Activated CD8-positive, alpha-beta memory T cell treated with anti-CD3 and anti-CD28 coated beads, Interleukin-2, amount 50 U/mL, for 1 hour (primary cell): ENCODE data around the gene AFF1.

ENCODE experiments used
- DNase-seq: peaks from one replicate; pipeline ENCODE4 v3.0.0-alpha.2; 2020; ENCODE audit errors: extremely low read depth

The AFF1 gene

GRCh38 chr4:86921608-86922252, 13.1 kb upstream of the AFF1 start:
- DNase-seq, result no peak

GRCh38 chr4:86924811-86925210, 10.0 kb upstream of the AFF1 start:
- no peak for DNase-seq

- no peak for DNase-seq
Measured at GRCh38 chr4:86926435-86927086, 8.2 kb upstream of the AFF1 start.

DNA sequence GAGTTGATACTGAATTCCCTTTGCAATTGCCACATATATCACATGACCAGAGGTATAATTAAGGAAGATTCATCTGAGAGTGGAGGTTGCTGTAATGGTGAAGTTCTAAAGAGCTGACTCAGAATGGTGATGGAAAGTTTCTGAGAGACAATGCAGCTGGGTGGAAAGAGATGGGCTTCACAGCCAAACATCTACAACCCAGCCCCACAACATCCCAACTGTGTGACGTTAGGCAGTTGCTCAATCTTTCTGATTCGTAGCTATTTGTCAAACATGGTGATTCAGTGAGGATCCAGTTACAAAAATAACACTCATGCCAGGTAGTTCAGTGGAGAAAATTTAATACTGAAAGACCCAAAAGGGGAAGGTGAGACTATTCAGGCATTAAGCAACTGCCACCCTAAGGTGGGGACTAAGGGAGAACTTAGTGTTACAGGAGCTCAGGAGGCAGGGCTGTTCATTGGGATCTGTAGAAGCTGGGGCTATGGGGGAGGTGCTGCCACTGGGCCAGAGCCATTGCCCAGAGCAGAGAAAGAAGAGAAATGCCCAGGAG, 6.9 kb upstream of the AFF1 start:
- DNase-seq, result no peak

GRCh38 chr4:86928400-86929255, 6.2 kb upstream of the AFF1 start:
- no peak for DNase-seq

DNA sequence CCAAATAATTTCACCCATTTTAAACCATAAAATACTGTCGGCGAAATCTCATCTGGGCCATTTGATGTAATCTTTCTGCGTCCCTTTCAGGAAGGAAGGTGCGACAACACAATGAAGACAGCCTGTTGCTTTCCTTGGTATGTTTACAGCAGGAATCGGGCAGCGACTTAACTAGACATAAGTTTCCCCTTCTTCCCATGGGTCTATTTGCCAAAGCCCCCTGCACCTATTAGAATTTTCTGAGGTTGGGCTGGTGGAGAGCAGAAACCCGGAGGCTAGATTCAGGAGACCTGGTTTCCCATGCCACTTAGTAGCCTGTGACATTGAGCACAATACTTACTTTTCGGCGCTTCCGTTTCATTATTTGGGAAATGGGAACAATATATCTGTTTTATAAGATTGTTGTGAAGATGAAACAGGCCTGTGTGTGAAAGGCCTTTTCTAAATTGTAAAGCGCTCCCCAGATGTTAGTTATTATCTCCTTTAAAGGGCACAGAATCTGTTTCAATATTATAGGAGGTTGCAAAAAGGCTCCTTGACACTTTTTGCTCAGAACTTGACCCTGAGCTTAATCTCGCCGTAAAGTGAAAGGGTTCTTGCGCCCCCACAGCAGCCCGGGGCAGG, 552 bp upstream of the AFF1 start:
- DNase-seq, result no peak

GRCh38 chr4:86935566-86935852, 698 bp downstream of the AFF1 start:
- DNase-seq, result no peak

DNA sequence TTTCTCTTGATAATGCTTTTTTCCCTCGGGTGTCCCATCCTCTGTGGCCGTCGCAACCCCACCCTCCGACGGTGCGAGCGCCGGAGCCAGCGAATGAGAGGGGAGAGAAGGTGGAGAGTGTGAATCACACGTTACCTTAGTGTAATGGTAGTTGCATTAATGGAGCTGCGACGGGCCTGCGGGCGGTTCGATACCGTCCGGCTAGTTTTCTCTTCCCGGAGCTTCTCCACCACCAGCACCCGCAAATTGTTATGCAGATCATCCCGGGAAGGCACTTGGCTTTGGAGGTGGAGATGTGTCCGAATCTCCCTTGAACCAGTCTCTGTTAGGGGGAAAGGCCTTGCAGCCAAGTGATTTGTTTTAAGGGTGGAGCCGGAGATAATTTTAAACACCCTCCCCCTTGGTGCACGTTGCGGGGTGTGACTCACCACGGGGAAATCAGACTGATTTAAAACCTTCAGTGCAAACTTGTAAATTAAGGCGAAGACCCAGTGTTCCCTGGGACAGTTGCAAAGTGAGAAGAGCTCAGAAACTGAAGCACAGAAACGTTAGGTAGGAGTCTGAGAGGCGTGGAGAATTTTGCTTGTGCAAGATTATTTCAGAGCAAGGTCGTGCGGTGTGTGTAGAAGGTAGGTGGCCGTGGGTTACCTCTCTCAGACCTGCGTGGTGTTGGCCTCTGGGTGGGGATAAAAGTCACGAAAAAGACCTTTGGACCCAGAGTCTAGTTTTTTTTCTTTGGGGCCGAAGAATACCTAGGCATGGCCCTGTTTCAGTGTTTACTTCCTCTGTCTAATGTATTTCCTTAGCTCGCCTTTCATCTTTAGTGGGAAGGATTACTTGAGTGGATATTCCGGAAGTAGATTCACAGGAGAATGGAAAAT, 1.3 kb downstream of the AFF1 start:
- DNase-seq, result peak; percentile 56

DNA sequence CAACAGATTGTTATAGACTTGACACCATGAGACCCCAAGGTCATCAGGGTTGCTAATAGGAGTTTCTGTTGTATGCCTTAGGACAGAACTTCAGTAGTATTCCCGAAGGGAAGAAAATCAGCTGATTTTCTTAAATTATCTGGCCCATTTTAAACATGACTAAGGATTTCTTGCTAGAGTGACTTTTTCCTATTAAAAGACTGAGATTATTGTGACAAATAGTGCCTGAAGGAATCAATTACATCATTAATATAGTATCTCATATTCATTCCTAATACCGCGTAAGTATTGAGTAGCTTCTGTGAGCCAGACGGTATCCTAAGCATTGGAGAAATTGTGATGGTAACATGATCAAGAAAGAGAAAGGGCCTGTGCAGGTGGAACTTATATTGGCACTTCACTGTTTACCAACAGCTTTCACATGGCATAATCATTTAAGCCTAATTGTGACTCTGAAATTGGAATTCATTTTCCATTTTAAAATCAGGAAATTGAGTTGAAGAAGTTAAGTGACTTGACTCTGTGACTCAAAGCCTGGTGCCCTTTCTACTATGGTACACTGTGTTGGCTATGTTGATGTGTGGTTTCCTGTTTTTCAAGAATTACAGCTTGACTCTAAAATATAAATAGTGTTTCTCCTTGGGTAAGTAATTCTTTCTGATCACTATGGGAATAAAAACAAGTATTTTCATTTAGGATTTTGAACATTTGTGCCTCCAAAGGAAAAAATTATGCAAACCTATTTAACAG, 4.1 kb downstream of the AFF1 start:
- DNase-seq, result no peak

- no peak for DNase-seq
Measured at GRCh38 chr4:86939729-86940575, 5.1 kb downstream of the AFF1 start.

- DNase-seq, result no peak
Measured at GRCh38 chr4:86940920-86941460, 6.2 kb downstream of the AFF1 start.

- DNase-seq, result no peak
Measured at GRCh38 chr4:86942185-86942666, 7.4 kb downstream of the AFF1 start.

GRCh38 chr4:86944964-86945781, 10.4 kb downstream of the AFF1 start:
- no peak for DNase-seq

DNA sequence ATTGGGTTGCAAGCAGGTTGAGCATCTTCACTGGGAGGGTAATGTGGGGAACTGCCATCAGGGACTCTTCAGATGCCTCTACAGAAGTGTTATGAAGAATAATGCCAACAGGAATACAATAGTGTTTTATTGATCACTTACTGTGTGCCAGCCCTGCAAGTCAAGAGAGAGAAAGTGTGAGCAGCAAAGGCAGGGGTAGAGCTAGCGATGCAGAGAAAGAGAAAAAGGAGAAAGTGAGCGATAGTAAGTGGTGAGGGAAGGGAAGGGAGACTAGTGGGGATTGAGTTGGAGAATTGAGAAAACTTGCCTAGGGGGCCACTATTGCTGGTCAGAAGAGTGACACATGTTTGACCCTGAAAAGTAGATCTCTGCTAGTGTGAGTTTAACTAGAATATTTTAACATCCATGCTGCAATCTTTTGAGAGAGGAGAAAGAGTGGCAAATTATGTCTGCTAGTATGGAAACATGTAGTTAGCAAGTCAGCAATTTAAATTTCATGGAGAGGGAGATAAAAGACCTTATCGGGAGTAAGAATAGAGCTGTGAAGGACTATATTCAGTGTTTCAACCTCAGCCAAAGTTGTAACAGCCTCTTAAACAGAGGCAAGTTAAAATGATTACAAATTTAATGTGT, 12.2 kb downstream of the AFF1 start:
- DNase-seq, result no peak

DNA sequence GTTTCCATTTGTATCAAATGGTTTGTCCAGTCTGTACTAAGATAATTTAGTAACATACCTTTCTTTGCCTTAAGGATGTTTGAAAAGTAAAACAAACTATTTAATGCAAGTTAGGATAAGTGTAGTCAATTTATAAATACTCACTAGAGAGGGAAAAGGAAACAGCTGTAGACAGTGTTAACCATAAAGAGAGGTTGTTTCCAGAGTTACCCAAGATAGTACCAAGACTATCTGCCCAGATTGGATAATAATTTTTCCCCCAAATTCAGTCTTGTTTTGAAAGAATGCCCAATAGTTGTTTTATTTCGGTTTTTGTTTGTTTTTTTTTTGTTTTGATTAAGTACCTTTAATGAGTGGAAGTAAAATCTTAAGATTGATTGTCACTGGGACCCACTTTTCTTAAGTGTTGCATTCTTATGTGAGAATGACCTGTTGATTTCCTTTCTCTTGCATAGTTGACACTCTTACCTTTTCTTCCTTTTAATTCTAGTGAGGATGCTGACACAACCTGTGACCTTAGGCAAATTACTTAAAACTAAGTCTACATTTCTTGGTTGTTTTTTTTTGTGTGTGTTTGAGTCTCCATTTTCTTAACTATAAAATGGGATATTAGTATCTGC, 12.8 kb downstream of the AFF1 start:
- DNase-seq, result no peak

DNA sequence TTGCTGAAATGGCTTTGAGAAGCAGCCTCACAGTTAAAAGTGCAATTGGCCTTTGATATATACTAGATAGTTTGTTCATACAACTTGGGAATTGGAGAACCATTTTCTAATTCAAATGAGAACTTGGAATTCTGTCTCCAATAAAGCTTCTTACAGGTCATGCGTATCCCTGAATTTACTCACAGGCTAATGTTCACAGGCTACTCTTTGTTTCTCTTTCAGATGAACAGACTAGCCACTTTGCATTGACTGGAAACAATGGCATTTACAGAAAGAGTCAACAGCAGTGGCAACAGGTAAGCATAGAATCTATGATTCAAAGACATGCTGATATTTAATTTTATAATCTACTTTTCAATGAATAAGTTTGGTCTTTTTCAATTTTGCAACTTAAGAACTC, 13.5 kb downstream of the AFF1 start:
- DNase-seq, result no peak

DNA sequence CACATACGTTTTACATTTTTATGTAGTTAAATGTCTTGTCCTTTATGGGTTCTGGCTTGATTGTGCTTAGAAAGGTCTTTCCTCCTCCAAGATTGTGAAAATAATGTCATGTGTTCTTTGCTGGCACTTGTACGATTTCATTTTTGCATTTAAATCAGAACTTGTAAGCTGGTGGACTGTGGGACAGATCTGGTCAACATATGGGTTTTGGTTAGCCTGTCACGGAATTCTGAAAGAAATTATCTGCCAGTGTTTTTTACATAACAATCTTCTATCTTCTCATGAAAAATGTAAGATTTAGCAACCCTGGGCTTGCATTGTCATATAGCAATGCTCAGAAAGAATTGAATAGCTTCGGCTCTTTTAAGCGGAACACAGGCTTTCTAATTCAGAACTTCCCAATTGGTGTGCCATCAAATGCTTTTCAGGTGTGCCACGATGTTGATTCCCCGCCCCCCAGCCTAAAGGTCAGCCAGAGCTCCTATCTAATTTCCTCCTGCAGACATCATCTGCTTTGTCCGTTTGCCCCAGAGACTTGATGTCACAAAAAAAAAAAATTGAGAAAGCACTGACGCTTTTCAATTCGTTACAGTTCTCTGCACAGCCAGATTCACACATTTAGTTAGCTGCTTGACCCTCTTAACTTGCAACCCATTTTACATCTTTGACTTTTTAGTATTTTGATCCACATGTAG, 16.2 kb downstream of the AFF1 start:
- no peak for DNase-seq
